Memory B cell (primary cell): ENCODE measurements around the gene HAGHL.
"Not testable (repeated sequence)": the region's sequence is repeated elsewhere in the genome, so short reads cannot be mapped to it uniquely, and the experiment has no call there.

Experiments
- ATAC-seq: fragments of 150-1000 bp; cut with Tn5 transposase; 2 replicates; pipeline ENCODE4 v1.10.0; 2021; ENCODE audit warnings: low read depth, mild to moderate bottlenecking, moderate library complexity
- DNase-seq, 2 donors: peaks; one replicate each; pipeline ENCODE4 v3.0.0; 2022; ENCODE audit warnings: low spot score in 2 of 2
- H3K27ac Mint-ChIP-seq: one replicate; pipeline ENCODE4 v1.8.0; 2022; ENCODE audit warnings: mild to moderate bottlenecking, moderate library complexity, mixed read lengths
- H3K27me3 Mint-ChIP-seq: one replicate; pipeline ENCODE4 v1.8.0; 2022; ENCODE audit warnings: mixed read lengths
- H3K36me3 Mint-ChIP-seq: one replicate; pipeline ENCODE4 v1.8.0; 2022; ENCODE audit warnings: mild to moderate bottlenecking, mixed read lengths
- H3K4me1 Mint-ChIP-seq: one replicate; pipeline ENCODE4 v1.8.0; 2022; ENCODE audit warnings: mixed read lengths
- H3K4me3 Mint-ChIP-seq: one replicate; pipeline ENCODE4 v1.8.0; 2022; ENCODE audit warnings: mild to moderate bottlenecking, moderate library complexity, mixed read lengths
- H3K9me3 Mint-ChIP-seq: one replicate; pipeline ENCODE4 v1.8.0; 2022; ENCODE audit warnings: mixed read lengths

The HAGHL gene

DNA sequence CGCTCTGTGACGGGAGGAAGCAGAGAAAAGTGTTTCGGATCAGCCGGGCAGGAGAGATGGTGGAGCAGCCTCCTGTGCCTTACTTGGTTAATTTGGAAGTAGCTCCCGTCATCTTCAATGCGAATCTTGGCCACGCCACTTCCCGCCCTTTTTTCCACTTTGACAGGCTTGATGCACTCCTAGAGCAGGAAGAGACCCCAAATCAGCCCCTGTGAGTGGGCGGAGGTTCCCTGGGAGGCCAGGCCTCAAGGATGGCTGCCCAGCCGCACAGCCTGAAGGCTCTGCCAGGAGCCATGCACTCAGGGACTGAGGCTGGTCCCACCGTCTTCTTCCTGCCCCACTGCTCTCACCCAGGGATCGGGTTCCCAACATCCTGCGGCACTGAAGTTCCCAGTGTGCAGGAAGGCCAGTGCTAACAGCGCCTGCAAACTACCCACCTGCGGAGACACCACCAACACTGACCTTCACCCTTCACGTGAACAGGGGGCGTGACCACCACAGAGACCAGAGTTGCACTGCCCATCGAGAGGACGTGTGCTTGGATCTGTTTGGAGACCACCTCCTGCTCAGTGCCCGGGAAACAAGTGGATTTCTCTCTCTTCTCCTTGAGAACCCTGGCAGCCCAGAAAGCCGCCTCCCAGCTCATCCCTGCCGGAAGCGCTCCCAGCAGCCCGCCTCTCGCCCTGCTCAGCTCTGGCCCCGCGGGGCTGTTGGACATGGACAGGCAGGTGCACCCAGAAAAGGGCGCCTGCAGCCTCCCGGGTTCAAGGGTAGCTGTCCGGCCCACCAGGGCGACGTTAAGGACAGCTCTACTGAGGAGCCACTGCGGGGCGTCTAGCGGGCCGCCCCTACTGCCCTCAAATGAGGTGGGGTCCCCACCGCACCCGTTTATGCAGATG lies 12.9 kb downstream of the HAGHL start:
- H3K27me3 Mint-ChIP-seq = no peaks in the 10 kb centered on the region
- H3K9me3 Mint-ChIP-seq = no peaks in the 10 kb centered on the region
- peaks cover 16% of the 10 kb centered on the region for H3K4me1 Mint-ChIP-seq
- peak overlapping the region; percentile 45 for H3K27ac Mint-ChIP-seq
- peaks cover 8% of the 10 kb centered on the region for H3K36me3 Mint-ChIP-seq
- DNase-seq = no peak
- no peak for ATAC-seq
- H3K4me3 Mint-ChIP-seq = peak overlapping the region; percentile 83

DNA sequence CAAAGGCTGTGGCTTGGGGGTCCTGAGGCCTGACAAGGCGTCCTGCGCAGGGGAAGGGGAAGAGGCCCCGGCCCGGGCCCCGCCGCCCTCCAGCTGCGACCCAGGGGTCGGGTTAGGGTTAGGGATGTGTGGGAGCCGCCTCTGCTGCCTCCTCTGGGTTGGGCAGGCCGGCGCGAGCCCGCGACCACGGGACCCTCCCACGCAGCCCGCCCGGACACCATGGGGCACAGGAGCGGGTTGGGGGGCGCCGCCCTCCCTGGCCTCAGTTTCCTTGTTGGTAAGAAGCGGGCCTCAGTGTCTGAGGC lies 13.5 kb downstream of the HAGHL start:
- Mint-ChIP-seq H3K4me1 (peaks cover 13% of the 10 kb centered on the region), H3K27me3 (no peaks in the 10 kb centered on the region), H3K36me3 (peaks cover 4% of the 10 kb centered on the region), H3K9me3 (no peaks in the 10 kb centered on the region), H3K4me3 (peak overlapping the region; percentile 79), H3K27ac (peak overlapping the region; percentile 45)
- ATAC-seq = peak; percentile 7
- no peak for DNase-seq

DNA sequence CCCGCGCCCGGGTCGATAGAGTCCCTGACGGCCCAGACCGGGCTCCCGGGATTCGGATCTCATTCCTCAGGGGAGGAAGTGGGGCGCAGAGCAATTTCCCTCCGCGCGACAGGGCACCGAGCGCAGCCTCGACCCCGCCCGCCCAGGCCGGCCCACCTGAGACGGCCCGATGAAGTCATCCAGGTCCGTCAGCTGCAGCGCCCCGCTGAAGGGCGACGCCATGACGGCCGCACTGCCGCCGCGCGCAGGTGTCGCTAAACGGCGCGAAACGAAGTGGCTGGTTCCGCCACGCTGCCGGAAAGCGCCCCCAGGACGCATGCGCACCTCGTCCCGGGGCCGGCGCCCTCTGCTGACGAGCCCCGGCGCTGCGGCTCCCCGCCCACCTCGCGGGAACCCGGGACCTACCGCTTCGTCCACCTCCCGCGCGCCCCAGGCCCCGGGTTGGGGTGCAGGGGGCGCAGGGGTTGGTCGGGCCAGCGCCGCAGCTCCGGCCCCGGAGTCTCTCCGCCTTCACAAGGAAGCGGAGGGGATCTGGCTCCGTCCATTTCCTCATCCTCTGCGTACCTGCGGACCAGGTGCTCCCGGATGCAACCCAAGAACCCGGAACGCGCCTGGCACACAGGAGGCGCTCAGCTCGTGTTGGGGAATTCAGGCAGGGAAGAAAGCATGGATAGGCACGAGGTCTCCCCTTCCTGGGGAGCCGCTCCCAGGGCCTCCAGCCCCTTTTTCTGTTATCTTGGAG lies 14.0 kb downstream of the HAGHL start, which contains the start of gene CIAO3:
Gene CIAO3 (minus strand): TSS at position 234 of the 742 bp plus-strand sequence. CDS start 12 bp downstream, at position 222.
- Mint-ChIP-seq H3K27ac (peak within 1 kb of the TSS; percentile 45), H3K27me3 (no peaks in the 10 kb centered on the region), H3K9me3 (no peaks in the 10 kb centered on the region), H3K4me1 (peaks cover 12% of the 10 kb centered on the region), H3K4me3 (peak within 1 kb of the TSS; percentile 79), H3K36me3 (peaks cover 3% of the 10 kb centered on the region)
- peak; percentile 96 to 100 for DNase-seq
- peak; percentile 83 for ATAC-seq

DNA sequence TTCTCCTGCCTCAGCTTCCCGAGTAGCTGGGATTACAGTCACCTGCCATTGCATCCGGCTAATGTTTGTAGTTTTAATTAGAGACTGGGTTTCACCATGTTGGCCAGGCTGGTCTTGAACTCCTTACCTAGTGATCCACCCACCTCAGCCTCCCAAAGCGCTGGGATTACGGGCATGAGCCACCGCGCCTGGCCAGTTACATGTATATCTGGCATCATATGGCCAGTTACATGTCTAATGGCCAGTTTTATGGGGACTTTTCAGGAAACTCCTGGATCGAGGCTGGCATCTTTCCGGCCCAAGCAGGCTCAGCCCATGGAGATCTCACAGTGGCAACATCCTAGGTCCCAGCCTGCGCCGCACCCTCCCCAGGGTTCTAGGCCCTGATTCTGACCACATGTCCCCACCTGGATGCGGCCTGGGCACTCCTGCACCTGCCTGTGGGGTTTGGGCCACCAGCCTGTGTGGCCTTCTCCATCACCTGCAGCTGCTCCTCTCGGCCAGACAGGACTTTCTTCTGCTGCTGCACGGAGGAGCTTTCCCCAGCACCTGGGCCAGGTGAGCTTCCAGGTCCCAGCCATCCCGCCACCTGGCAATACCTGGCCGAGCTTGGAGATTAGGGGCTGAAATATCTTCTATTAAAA lies 15.2 kb downstream of the HAGHL start:
- Mint-ChIP-seq H3K27me3 (no peaks in the 10 kb centered on the region), H3K4me1 (peaks cover 12% of the 10 kb centered on the region), H3K36me3 (peaks cover 3% of the 10 kb centered on the region), H3K9me3 (no peaks in the 10 kb centered on the region), H3K27ac (no peak overlapping the region), H3K4me3 (peak overlapping the region; percentile 77)
- ATAC-seq = no peak
- no peak for DNase-seq

DNA sequence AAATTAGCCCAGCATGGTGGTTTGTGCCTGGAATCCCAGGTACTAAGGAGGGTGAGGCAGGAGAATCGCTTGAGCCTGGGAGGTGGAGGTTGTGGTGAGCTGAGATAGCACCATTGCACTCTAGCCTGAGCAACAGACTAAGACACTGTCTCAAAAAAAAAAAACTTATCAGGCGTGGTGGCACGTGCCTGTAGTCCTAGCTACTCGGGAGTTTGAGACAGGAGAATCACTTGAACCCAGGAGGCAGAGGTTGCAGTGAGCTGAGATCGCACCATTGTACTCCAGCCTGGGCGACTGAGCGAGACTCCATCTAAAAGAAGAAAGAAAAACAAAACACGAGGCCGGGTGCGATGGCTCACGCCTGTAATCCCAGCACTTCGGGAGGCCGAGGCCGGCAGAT lies 16.0 kb downstream of the HAGHL start:
- H3K27ac Mint-ChIP-seq, DNase-seq, H3K9me3 Mint-ChIP-seq, ATAC-seq, H3K36me3 Mint-ChIP-seq, H3K27me3 Mint-ChIP-seq, H3K4me3 Mint-ChIP-seq, H3K4me1 Mint-ChIP-seq: not testable (repeated sequence)

DNA sequence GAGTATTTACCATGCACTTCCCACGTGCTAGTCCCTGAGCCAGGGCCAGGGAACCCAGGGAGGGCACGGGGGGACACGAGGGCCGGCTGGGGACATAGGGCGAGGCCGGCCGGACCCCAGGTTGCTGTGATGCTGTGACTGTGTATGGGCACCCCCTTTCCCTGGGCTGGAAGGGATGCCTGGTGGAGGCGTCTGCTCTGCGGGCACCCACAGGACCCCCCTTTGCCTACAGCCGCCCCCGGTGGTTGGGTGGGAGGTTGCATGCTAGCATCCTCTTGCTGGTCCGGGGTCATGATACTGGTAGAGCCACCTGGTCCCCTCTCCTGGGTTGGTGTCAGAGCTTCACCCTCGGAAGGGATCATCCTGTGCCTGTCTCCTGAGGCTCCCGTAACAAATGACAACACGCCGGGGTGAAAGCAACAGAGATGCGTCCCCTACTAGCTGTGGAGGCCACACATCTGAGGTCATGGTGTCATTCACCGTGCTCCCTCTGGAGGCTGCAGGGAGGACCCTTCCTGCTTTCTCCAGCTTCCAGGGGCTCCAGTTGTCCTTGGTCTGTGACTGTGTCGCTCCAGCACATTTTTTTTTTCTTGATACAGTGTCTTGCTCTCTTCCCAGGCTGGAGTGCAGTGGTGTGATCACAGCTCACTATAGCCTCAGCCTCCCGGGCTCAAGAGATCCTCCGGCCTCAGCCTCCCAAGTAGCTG lies 17.0 kb downstream of the HAGHL start:
- H3K36me3 Mint-ChIP-seq = no peaks in the 10 kb centered on the region
- H3K4me1 Mint-ChIP-seq = peaks cover 5% of the 10 kb centered on the region
- no peak overlapping the region for H3K4me3 Mint-ChIP-seq
- ATAC-seq (no peak), DNase-seq (no peak)
- H3K27me3 Mint-ChIP-seq = no peaks in the 10 kb centered on the region
- no peak overlapping the region for H3K27ac Mint-ChIP-seq
- no peaks in the 10 kb centered on the region for H3K9me3 Mint-ChIP-seq

DNA sequence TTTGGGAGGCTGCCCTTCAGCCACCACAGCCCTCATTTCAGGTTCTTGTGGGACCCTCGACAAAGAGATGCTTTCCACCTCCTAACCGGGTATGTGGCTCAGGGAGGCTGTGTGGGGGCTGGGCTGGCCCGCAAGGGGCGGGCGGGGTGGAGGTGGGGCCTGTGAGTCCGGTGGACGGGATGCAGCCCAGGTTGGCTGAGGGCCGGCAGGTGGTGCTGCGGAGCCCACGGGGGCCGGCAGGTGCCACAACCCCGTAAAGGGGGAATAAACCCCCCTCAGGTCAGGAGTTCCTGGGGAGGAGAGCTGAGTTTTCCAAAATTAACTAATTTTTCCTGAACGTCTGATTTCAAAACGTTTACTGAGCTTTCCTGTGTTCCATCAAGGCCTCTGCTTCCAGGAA lies 18.8 kb downstream of the HAGHL start:
- H3K36me3 Mint-ChIP-seq = no peaks in the 10 kb centered on the region
- H3K27ac Mint-ChIP-seq = no peak overlapping the region
- no peak overlapping the region for H3K4me3 Mint-ChIP-seq
- no peaks in the 10 kb centered on the region for H3K4me1 Mint-ChIP-seq
- no peak for DNase-seq
- H3K9me3 Mint-ChIP-seq = no peaks in the 10 kb centered on the region
- ATAC-seq = peak; percentile 30
- no peaks in the 10 kb centered on the region for H3K27me3 Mint-ChIP-seq

DNA sequence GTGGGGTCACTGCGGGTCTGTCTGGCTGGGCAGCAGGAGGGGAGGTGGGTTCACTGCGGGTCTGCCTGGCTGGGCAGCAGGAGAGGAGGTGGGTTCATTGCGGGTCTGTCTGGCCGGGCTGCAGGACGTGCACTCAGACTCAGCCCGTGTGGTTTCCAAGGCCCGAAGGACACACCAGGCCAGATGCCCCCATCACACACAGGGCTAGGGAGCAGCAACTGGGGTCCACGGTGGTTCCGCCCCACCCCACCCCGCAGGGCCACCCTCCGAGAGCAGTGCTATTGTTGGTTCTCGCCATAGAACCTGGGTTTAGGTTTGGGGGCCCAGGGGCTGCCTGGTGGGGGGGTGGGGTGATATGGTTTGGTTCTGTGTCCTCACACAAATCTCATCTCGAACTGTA lies 19.7 kb downstream of the HAGHL start:
- H3K4me3 Mint-ChIP-seq = no peak overlapping the region
- H3K27ac Mint-ChIP-seq = no peak overlapping the region
- ATAC-seq (no peak), DNase-seq (no peak)
- H3K4me1 Mint-ChIP-seq = no peaks in the 10 kb centered on the region
- H3K36me3 Mint-ChIP-seq = no peaks in the 10 kb centered on the region
- no peaks in the 10 kb centered on the region for H3K27me3 Mint-ChIP-seq
- no peaks in the 10 kb centered on the region for H3K9me3 Mint-ChIP-seq

DNA sequence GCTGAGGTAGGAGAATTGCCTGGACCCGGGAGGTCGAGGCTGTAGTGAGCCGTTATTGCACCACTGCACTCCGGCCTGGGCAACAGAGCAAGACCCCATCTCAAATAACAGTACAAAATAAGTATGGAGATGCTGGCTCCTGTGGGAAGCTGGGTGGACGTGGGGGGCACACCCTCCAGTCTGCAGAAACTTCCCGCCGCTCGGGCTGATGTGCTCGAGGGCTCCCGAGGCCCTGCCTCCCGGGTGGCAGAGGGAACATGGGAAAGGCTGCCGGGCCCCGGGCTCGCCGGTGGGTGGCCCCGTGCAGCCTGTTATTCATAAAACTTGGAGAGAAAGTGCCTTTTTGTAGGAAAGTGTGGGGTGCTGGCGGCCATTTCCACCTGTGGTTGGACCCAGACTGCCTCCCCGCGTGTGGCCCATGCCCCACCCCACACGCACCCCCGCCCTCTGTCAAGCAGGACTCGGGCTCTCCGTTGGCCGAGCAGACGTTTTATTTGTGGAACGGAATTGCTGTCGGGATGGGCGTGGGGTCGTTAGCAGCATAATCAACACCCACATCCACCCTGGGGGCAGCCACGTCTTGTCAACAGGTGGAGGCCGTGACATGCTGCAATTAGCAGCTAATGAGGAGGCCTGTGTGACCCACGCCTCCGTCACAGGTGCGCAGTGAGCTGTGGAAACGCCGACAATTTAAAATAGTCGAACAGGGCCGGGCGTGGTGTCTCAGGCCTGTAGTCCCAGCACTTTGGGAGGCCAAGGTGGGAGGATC lies 21.3 kb downstream of the HAGHL start:
- Mint-ChIP-seq H3K4me1 (no peaks in the 10 kb centered on the region), H3K27me3 (no peaks in the 10 kb centered on the region)

DNA sequence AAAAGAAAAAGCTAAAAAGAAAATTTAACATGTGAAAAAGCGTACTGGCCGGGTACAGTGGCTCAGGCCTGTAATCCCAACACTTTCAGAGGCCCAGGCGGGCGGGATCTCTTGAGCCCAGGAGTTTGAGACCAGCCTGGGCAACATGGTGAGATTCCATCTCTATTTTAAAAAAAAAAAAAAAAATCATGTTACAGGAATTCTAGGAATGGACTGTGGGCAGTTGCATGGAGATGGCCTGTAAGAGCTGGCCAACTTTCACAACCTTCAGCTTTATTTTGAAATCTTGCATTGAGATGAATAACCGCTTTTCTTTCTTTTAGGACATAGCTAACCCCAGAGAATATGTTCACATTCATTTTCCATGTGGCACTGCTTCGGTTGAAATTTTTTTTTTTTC lies 22.1 kb downstream of the HAGHL start:
- DNase-seq = no peak
- H3K36me3 Mint-ChIP-seq = no peaks in the 10 kb centered on the region
- no peak overlapping the region for H3K4me3 Mint-ChIP-seq
- H3K27ac Mint-ChIP-seq = no peak overlapping the region
- H3K9me3 Mint-ChIP-seq = no peaks in the 10 kb centered on the region
- H3K27me3 Mint-ChIP-seq = no peaks in the 10 kb centered on the region
- no peaks in the 10 kb centered on the region for H3K4me1 Mint-ChIP-seq
- no peak for ATAC-seq

More for the DNA sequence above, 21.3 kb downstream of the HAGHL start:
- no peaks in the 10 kb centered on the region for H3K9me3 Mint-ChIP-seq
- ATAC-seq (no peak), DNase-seq (no peak)
- no peaks in the 10 kb centered on the region for H3K36me3 Mint-ChIP-seq
- H3K27ac Mint-ChIP-seq = no peak overlapping the region
- no peak overlapping the region for H3K4me3 Mint-ChIP-seq

DNA sequence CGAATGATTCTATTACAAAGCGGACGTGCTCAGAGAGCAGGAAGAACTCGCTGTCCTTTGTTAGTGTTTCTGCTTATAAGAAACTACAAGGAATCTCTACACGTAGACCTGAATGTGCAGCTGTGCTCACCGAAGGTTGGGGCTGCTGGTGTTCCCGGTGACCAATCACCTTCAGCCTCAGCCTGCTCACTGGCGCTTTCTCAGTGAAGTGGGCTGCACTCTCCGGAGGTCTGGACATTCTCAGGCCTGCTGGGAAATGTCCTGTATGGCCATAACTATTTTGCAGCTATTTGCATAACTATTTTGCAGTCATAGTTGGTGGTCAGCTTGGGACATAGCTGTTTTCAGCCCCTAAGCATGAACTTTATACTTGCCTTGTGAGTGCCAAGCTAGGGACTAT lies 23.6 kb downstream of the HAGHL start:
- no peak for DNase-seq

DNA sequence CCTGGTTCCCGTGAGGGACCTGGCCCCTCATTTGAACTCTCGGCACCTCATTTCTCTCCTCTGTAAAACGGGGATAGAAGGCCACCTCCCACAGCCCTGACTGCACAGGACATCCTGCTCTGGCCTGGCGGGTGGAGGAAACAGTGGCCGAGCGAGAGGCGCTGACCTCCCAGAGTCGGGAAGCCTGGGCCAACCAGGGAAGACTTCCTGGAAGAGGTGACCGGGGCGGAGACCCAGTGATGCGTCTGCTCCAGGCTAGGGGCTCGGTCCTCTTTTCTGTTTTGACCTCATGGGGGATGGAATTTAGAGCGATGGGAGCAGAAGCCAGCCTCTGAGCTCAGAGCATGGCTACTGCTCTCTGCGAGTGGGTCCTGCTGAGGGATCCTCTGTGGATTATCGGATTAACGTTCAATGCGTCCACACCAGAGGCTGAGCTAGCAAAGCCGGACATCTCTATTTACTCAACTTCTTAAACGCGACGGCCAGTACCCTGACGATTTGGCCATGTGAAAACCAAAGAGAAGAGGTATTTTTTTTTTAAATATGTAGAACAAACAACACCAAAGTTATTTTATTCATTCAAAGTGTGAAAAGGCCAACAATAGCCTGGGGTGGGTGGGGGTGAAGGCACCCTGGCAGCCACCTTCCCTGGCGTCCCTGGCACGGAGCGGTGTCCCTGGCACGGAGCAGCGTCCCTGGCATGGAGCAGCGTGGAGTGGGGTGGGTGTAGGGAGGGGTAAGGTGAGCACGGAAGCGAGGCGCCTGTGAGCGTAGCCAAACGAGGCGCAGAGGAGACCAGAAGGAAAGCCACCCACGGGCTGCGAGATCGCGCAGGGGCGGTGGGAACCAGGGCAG lies 24.5 kb downstream of the HAGHL start:
- no peak overlapping the region for H3K4me3 Mint-ChIP-seq
- H3K27ac Mint-ChIP-seq = no peak overlapping the region
- DNase-seq (no peak), ATAC-seq (no peak)
- H3K36me3 Mint-ChIP-seq = peaks cover under 1% of the 10 kb centered on the region
- peaks cover 2% of the 10 kb centered on the region for H3K4me1 Mint-ChIP-seq
- peaks cover under 1% of the 10 kb centered on the region for H3K27me3 Mint-ChIP-seq
- no peaks in the 10 kb centered on the region for H3K9me3 Mint-ChIP-seq

More for the DNA sequence above, 23.6 kb downstream of the HAGHL start:
- no peak for ATAC-seq
- peaks cover 2% of the 10 kb centered on the region for H3K4me1 Mint-ChIP-seq
- no peak overlapping the region for H3K27ac Mint-ChIP-seq
- H3K4me3 Mint-ChIP-seq = no peak overlapping the region
- no peaks in the 10 kb centered on the region for H3K9me3 Mint-ChIP-seq
- H3K36me3 Mint-ChIP-seq = no peaks in the 10 kb centered on the region
- no peaks in the 10 kb centered on the region for H3K27me3 Mint-ChIP-seq

DNA sequence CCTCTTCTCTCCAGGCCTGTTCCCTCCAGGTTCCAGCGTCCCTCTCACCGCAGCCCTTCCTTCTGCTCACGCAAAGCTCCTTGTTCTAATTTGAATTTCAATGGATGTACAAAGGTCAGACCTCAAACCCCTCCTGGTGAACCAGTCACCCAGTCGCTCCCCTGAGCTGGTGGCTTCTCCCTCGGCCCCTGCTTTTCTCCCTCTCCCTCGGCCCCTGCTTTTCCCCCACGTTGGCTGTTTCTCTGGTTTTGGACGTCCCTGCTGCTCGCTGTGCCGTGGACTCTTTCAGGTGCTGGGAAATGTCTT lies 25.1 kb downstream of the HAGHL start:
- no peak overlapping the region for H3K27ac Mint-ChIP-seq
- H3K27me3 Mint-ChIP-seq = peaks cover 3% of the 10 kb centered on the region
- no peak for DNase-seq
- ATAC-seq = no peak
- peaks cover 2% of the 10 kb centered on the region for H3K36me3 Mint-ChIP-seq
- peaks cover 2% of the 10 kb centered on the region for H3K9me3 Mint-ChIP-seq
- H3K4me1 Mint-ChIP-seq = peaks cover 2% of the 10 kb centered on the region
- no peak overlapping the region for H3K4me3 Mint-ChIP-seq
